ENCODE measurements around the gene ZDHHC24. TPM values are rescaled to one million over a fixed set of nuclear protein-coding genes. Genes with fewer than 3 reads are reported as not detected.
"Not testable (repeated sequence)": the region's sequence is repeated elsewhere in the genome, so short reads cannot be mapped to it uniquely, and the experiment has no call there.

ZDHHC24 gene
- total RNA-seq, 4 donors from 2014 or later = 8.0 to 10.7 (median 9.5) TPM

GRCh38 chr11:66548774-66549630 is 3.2 kb upstream of the ZDHHC24 start:
- Histone ChIP-seq H3K9me3 (no peaks in the 10 kb centered on the region), H3K4me3 (no peak overlapping the region), H3K27ac (no peak overlapping the region), H3K4me1 (peaks cover 7 to 30% (median 20%) of the 10 kb centered on the region in 3 donors), H3K27me3 (no peaks in the 10 kb centered on the region), H3K36me3 (no peaks in the 10 kb centered on the region)
- no peak for DNase-seq
- no peak for TF ChIP-seq POLR2A (IDR thresholded peaks at IDR 0.05)
- WGBS, 2 donors = 41 to 50% methylated on average over 10 to 14 of the region's 16 CpGs
- intact Hi-C loops (cut with DNase I) = no loop called here

DNA sequence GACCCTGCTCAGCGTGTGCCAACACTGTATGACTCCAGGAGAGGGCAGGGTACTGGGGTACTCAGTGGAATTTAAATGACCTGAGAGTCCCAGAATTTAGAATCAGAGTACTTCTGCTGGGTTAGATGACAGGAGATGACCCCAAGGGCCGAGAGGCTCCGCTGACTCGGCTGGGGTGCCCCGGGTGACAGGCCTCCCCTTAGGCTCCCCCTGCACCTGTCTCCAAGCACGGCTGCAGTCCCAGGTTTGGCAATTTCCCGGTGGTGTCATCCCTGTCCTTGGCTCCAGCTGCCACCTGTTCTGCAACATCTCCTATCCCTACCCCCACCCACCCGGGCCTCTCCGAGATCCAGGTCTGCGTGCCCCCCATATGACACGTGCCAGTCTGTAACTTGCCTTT is 2.2 kb upstream of the ZDHHC24 start:
- Histone ChIP-seq H3K4me3 (no peak overlapping the region), H3K27me3 (no peaks in the 10 kb centered on the region), H3K36me3 (peaks cover 0 to 6% (median 0%) of the 10 kb centered on the region in 3 donors), H3K4me1 (peaks cover 7 to 40% (median 26%) of the 10 kb centered on the region in 3 donors), H3K9me3 (no peaks in the 10 kb centered on the region), H3K27ac (no peak overlapping the region)
- WGBS, 2 donors = 46 to 61% methylated on average over 9 to 11 of the region's 11 CpGs
- no peak for DNase-seq
- TF ChIP-seq CTCF (IDR thresholded peaks at IDR 0.05) (no peak), POLR2A (IDR thresholded peaks at IDR 0.05) (no peak)
- intact Hi-C loops (cut with DNase I) = no loop called here

DNA sequence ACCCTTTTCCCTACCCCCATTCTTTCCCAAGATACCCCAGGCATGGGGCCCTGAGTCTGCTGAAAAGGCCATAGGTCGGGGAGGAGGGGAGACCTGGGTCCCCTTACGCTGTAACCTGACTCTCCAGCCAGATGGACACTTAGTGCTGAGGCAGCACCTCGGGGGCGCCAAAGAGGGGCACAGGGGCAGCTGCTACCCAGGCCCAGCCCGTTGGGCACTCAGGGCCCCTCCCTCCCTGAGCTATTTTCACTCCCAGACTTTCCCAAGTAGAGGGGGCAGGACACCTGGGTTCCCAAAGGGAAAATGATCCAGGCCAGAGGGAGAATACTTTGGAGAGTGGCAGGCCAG is 1.8 kb upstream of the ZDHHC24 start:
- Histone ChIP-seq H3K9me3 (no peaks in the 10 kb centered on the region), H3K36me3 (peaks cover 0 to 10% (median 0%) of the 10 kb centered on the region in 3 donors), H3K4me1 (peaks cover 7 to 40% (median 26%) of the 10 kb centered on the region in 3 donors), H3K27ac (no peak overlapping the region), H3K4me3 (no peak overlapping the region), H3K27me3 (no peaks in the 10 kb centered on the region)
- TF ChIP-seq CTCF (IDR thresholded peaks at IDR 0.05) = no peak
- no peak for TF ChIP-seq POLR2A (IDR thresholded peaks at IDR 0.05)
- intact Hi-C loops (cut with DNase I) = no loop called here
- DNase-seq = no peak
- WGBS, 2 donors = 100% methylated on average over 2 of the region's 5 CpGs; no CpG with 5 or more reads in 1 of the 2 donors

DNA sequence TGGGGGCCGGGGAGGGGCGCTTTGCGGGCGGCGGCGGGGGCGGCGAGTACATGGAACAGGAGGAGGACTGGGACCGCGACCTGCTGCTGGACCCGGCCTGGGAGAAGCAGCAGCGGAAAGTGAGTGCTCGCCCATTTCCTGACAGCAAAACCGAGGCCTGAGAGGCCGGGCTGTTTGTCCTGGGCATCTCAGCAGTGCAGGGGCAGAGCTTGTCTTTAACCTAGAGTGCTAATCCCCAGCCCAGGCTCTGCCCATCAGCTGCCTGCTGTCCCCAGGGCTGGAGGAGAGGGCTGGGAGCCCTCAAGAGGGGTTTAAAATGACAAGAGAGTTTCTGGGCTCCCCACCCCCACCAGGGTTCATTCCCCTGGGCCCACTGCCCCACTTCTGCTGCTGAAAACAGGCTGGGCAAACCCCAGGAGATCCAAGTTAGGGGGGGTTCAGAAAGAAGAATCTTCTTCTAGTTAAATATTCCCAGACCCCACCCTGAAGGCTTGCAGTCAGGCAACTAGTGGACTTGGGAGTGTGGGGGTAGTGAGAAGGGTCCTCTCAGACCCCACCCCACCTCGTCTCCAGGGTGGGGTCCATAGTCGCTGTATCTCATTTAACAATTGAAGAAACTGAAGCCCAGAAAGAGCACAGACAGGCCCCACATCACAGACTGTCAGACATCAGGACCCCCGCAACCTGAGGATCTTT is 1.3 kb upstream of the ZDHHC24 start:
- Histone ChIP-seq H3K27ac (peak overlapping the region in 3 of 4 donors; percentile 60 to 89 (median 86)), H3K9me3 (no peaks in the 10 kb centered on the region), H3K36me3 (peaks cover 0 to 16% (median 0%) of the 10 kb centered on the region in 3 donors), H3K4me1 (peaks cover 7 to 40% (median 26%) of the 10 kb centered on the region in 3 donors), H3K4me3 (peak overlapping the region; percentile 68 to 90 (median 82)), H3K27me3 (no peaks in the 10 kb centered on the region)
- 29 to 34% methylated on average over 6 to 7 of the region's 18 CpGs for WGBS, 2 donors
- intact Hi-C loops (cut with DNase I) = no loop called here
- TF ChIP-seq CTCF (IDR thresholded peaks at IDR 0.05) = no peak
- TF ChIP-seq POLR2A (IDR thresholded peaks at IDR 0.05) = no peak
- no peak for DNase-seq

GRCh38 chr11:66546368-66546965 is 619 bp upstream of the ZDHHC24 start, which contains the start of gene ACTN3:
Gene ACTN3 (plus strand): TSS chr11:66546903. CDS start chr11:66546938, 35 bp downstream.
- Histone ChIP-seq H3K9me3 (no peaks in the 10 kb centered on the region), H3K36me3 (peaks cover 0 to 22% (median 0%) of the 10 kb centered on the region in 3 donors), H3K4me3 (peak within 1 kb of the TSS; percentile 68 to 90 (median 82)), H3K4me1 (peaks cover 7 to 40% (median 26%) of the 10 kb centered on the region in 3 donors), H3K27me3 (no peaks in the 10 kb centered on the region), H3K27ac (peak within 1 kb of the TSS; percentile 60 to 89 (median 84))
- intact Hi-C loops (cut with DNase I) = no loop called here
- TF ChIP-seq CTCF (IDR thresholded peaks at IDR 0.05) (no peak), POLR2A (IDR thresholded peaks at IDR 0.05) (no peak)
- WGBS, 2 donors = 2% methylated on average over 18 of the region's 37 CpGs; no CpG with 5 or more reads in 1 of the 2 donors
- DNase-seq = no peak

DNA sequence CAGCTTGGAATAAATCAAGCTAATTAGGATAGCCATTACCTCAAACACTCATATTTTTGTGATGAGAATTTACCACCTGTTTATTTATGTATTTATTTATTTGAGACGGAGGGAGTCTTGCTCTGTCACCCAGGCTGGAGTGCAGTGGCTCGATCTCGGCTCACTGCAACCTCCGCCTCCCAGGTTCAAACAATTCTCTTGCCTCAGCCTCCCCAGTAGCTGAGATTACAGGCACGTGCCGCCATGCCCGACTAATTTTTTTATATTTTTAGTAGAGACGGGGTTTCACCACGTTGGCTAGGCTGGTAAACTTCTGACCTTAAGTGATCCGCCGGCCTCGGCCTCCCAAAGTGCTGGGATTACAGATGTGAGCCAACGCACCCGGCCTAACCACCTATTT is 896 bp downstream of the ZDHHC24 start:
- H3K9me3 ChIP-seq; H3K27me3 ChIP-seq; intact Hi-C loops (cut with DNase I); DNase-seq: not testable (repeated sequence)
- Histone ChIP-seq H3K4me1 (peaks cover 7 to 40% (median 26%) of the 10 kb centered on the region in 3 donors), H3K27ac (peak overlapping the region in 3 of 4 donors; percentile 60 to 89 (median 86)), H3K36me3 (peaks cover 0 to 35% (median 0%) of the 10 kb centered on the region in 3 donors), H3K4me3 (peak overlapping the region; percentile 68 to 90 (median 82))
- WGBS, 2 donors = 56 to 59% methylated on average over 14 of the region's 14 CpGs

All from esophagus squamous epithelium (tissue), 5 donors.